ENCODE results near the gene CCNY. TPM values are rescaled to one million over a fixed set of nuclear protein-coding genes. Genes with fewer than 3 reads are reported as not detected.
A peak's percentile ranks its signal among the peaks of the same experiment; 100 is the strongest.
"Not testable (repeated sequence)": the region's sequence is repeated elsewhere in the genome, so short reads cannot be mapped to it uniquely, and the experiment has no call there.

The CCNY gene
- total and polyA plus RNA-seq, 2 of the 4 experiments (the other 2 are of a cell fraction): 38.0 to 131 TPM

DNA sequence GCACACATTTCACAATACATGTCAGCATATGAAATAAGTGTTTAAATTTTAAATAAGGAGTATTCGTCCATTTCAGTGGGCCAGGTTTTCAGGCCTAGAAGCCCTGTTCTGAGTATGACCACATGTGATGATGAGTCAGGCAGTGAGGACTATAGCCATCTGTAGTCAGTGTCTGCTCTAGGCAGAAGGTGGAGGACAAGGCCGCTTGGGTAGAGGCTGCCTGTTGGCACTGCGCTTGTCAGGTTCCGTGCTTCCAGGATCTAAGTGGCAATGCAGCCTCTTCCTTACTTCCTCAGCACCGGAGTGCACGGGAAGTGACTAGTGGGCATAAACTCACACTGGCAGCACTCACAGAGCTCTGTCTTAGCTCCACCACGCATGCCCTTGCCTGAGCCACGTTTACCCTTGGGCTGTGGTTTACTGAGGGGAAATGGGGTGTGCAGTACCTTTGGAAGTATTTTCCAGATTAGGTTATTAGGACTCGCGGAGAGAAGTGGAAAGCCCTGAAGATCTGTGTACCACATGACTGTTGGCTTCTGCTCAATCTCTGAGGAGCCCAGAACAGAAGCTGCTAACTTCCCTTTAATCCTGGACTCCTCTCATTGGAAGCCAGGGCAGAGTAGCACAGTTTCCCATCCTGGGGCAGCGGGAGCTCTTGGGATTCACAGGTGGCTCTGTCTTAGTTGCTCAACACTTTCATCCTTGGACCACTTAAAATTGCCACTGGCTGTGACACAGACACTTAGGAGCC is 181.3 kb downstream of the CCNY start:
- Histone ChIP-seq H3K4me1 (ENCODE audit: control insufficient read depth, insufficient read depth, low read length) (peaks cover 6% of the 10 kb centered on the region), H2BK5ac (ENCODE audit: low read depth, low read length, poor library complexity, severe bottlenecking) (no peak overlapping the region), H3K14ac (replicated peaks; ENCODE audit: low read depth, low read length) (no peak overlapping the region), H3K9me3 (ENCODE audit: control insufficient read depth, insufficient read depth, low read length) (no peaks in the 10 kb centered on the region), H3K18ac (ENCODE audit: low read depth, low read length) (no peak overlapping the region), H3K4me3 (ENCODE audit: insufficient read depth, low read depth, low read length) (no peak overlapping the region), H3K27ac (ENCODE audit: insufficient read depth, low read length) (no peak overlapping the region), H3K9me1 (ENCODE audit: insufficient read depth, low read length) (peaks cover 19% of the 10 kb centered on the region), H2BK120ac (ENCODE audit: low read depth, low read length) (no peak overlapping the region), H2AK5ac (ENCODE audit: low read depth, low read length) (no peak overlapping the region), H2AK9ac (replicated peaks; ENCODE audit: low read depth, low read length, poor library complexity) (no peak overlapping the region), H3K56ac (ENCODE audit: extremely low read depth, insufficient read depth, low read length) (no peak overlapping the region), H4K20me1 (ENCODE audit: insufficient read depth, low read length) (peaks cover 3% of the 10 kb centered on the region), H4K5ac (ENCODE audit: low read depth, low read length) (no peak overlapping the region; the same call in 1 of the 2 replicates), H2BK15ac (ENCODE audit: low read depth, low read length) (no peak overlapping the region), H3K4me2 (ENCODE audit: low read depth, low read length) (no peak overlapping the region), H3K27me3 (ENCODE audit: control insufficient read depth, insufficient read depth, low read length) (no peaks in the 10 kb centered on the region), H2BK20ac (ENCODE audit: low read depth, low read length) (no peak overlapping the region), H4K91ac (ENCODE audit: insufficient read depth, low read depth, low read length) (no peak overlapping the region), H3K79me1 (ENCODE audit: low read depth in 1 of 2, low read length in 2 of 2) (peaks cover 38 to 69% of the 10 kb centered on the region in 2 experiments), H4K8ac (ENCODE audit: low read depth in 2 of 2, low read length in 2 of 2) (no peak overlapping the region), H3K36me3 (ENCODE audit: control insufficient read depth, insufficient read depth, low read length) (peaks cover 7% of the 10 kb centered on the region), H3K4ac (ENCODE audit: low read depth, low read length) (no peak overlapping the region), H3K9ac (ENCODE audit: low read depth, low read length) (no peak overlapping the region), H2AFZ (replicated peaks; ENCODE audit: low read length, poor library complexity) (no peak overlapping the region), H3K23ac (ENCODE audit: low read depth, low read length) (no peak overlapping the region)
- ChIA-PET POLR2A (ENCODE audit: unreplicated experiment) (interaction anchor here (0.6 kb wide), 1 partner anchor 10 kb away, joined by 4 read pairs; no protein-coding TSS in a partner anchor), CTCF (interaction anchor here (0.6 kb wide), 1 partner anchor 78 kb away, joined by 3 read pairs; no protein-coding TSS in a partner anchor)
- in situ Hi-C loops (cut with MboI; ENCODE audit: low sequenced_read_pairs) (no loop called here), intact Hi-C loops (cut with micrococcal nuclease) (loop anchor here (10.0 kb wide), 1 partner anchor 93 kb away; no protein-coding TSS in a partner anchor), dilution Hi-C loops (cut with HindIII; ENCODE audit: low sequenced_read_pairs, unreplicated experiment) (no loop called here)
- no peak for TF ChIP-seq NFE2L2 (IDR thresholded peaks at IDR 0.05; ENCODE audit: low read depth, low read length)
- TF ChIP-seq CEBPB (IDR thresholded peaks at IDR 0.05; ENCODE audit: low read depth, low read length): 0 out of 2 replicates have a peak, but pooled peaks have one; percentile 32
- TF ChIP-seq, protein P1, sequence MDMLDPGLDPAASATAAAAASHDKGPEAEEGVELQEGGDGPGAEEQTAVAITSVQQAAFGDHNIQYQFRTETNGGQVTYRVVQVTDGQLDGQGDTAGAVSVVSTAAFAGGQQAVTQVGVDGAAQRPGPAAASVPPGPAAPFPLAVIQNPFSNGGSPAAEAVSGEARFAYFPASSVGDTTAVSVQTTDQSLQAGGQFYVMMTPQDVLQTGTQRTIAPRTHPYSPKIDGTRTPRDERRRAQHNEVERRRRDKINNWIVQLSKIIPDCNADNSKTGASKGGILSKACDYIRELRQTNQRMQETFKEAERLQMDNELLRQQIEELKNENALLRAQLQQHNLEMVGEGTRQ (IDR thresholded peaks at IDR 0.05; ENCODE audit: low read depth, low read length): peak; percentile 17; the same call in 1 of the 2 replicates
- peak; percentile 54 for DNase-seq
- 100% methylated on average over 2 of the region's 11 CpGs; no CpG with 5 or more reads in 1 of the 2 experiments for WGBS, 2 experiments (ENCODE audit: extremely low coverage in 2 of 2, insufficient read length in 1 of 2)
- no TSS peak for BruUV-seq (replicated peaks)
- ATAC-seq (ENCODE audit: low read depth): peak; percentile 32; the same call in 1 of the 2 replicates

DNA sequence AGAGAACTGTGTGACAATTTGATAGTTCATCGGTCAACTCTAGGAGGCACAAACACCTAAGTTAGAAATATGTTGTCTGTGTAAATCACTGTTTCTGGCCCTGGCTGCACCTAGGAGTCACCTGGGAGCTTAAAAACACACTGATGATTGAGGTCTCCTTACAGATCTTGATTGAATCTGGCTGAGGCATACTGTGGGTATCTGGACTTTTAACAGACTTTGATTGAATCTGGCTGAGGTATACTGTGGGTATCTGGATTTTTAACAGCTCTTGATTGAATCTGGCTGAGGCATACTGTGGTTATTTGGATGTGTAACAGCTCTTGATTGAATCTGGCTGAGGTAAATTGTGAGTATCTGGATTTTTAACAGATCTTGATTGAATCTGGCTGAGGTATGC is 181.9 kb downstream of the CCNY start:
- H3K56ac ChIP-seq (ENCODE audit: extremely low read depth, insufficient read depth, low read length); H2BK5ac ChIP-seq (ENCODE audit: low read depth, low read length, poor library complexity, severe bottlenecking); H4K5ac ChIP-seq (ENCODE audit: low read depth, low read length); H3K36me3 ChIP-seq (ENCODE audit: control insufficient read depth, insufficient read depth, low read length); H3K4me3 ChIP-seq (ENCODE audit: insufficient read depth, low read depth, low read length); H2AFZ ChIP-seq (replicated peaks; ENCODE audit: low read length, poor library complexity); H4K20me1 ChIP-seq (ENCODE audit: insufficient read depth, low read length); dilution Hi-C loops (cut with HindIII; ENCODE audit: low sequenced_read_pairs, unreplicated experiment); H2AK9ac ChIP-seq (replicated peaks; ENCODE audit: low read depth, low read length, poor library complexity); H3K23ac ChIP-seq (ENCODE audit: low read depth, low read length); H3K4me2 ChIP-seq (ENCODE audit: low read depth, low read length); DNase-seq; H2AK5ac ChIP-seq (ENCODE audit: low read depth, low read length); H2BK15ac ChIP-seq (ENCODE audit: low read depth, low read length); BruUV-seq (replicated peaks); H3K4ac ChIP-seq (ENCODE audit: low read depth, low read length); H3K4me1 ChIP-seq (ENCODE audit: control insufficient read depth, insufficient read depth, low read length); H3K27ac ChIP-seq (ENCODE audit: insufficient read depth, low read length); H2BK20ac ChIP-seq (ENCODE audit: low read depth, low read length); ATAC-seq (ENCODE audit: low read depth); H3K9me3 ChIP-seq (ENCODE audit: control insufficient read depth, insufficient read depth, low read length); H3K9ac ChIP-seq (ENCODE audit: low read depth, low read length); H4K91ac ChIP-seq (ENCODE audit: insufficient read depth, low read depth, low read length); in situ Hi-C loops (cut with MboI; ENCODE audit: low sequenced_read_pairs); H2BK120ac ChIP-seq (ENCODE audit: low read depth, low read length); POLR2A ChIA-PET (ENCODE audit: unreplicated experiment); H4K8ac ChIP-seq (ENCODE audit: low read depth in 2 of 2, low read length in 2 of 2); H3K14ac ChIP-seq (replicated peaks; ENCODE audit: low read depth, low read length); H3K27me3 ChIP-seq (ENCODE audit: control insufficient read depth, insufficient read depth, low read length); H3K18ac ChIP-seq (ENCODE audit: low read depth, low read length): not testable (repeated sequence)
- Histone ChIP-seq H3K79me1 (ENCODE audit: low read depth in 1 of 2, low read length in 2 of 2) (peaks cover 36 to 71% of the 10 kb centered on the region in 2 experiments), H3K9me1 (ENCODE audit: insufficient read depth, low read length) (peaks cover 17% of the 10 kb centered on the region)
- CTCF ChIA-PET: interaction anchor here (0.6 kb wide), 1 partner anchor 77 kb away, joined by 3 read pairs; no protein-coding TSS in a partner anchor
- no CpG with 5 or more reads among the region's 1 CpG for WGBS, 2 experiments (ENCODE audit: extremely low coverage in 2 of 2, insufficient read length in 1 of 2)
- intact Hi-C loops (cut with micrococcal nuclease): loop anchor here (10.0 kb wide), 1 partner anchor 93 kb away; no protein-coding TSS in a partner anchor
